Uterus (tissue), 2 donors: Measurements from ENCODE around the gene CD300H.

ENCODE experiments used
- CTCF ChIP-seq, 4 experiments: fragments of 200-600 bp in 2 of 4; fragments of 450-650 bp in 2 of 4; sonication (generic) in 2 of 4; IDR thresholded peaks; one replicate each; pipeline ENCODE4 v1.5.1; 2016 to 2019; ENCODE audit warnings: antibody characterized with exemption in 4 of 4, mild to moderate bottlenecking in 2 of 4, moderate library complexity in 1 of 4
- POLR2A ChIP-seq, 2 donors: fragments of 450-650 bp; IDR thresholded peaks; one replicate each; pipeline ENCODE4 v1.6.1; 2016; ENCODE audit warnings: antibody characterized with exemption in 2 of 2, mild to moderate bottlenecking in 1 of 2, moderate library complexity in 1 of 2

GRCh38 chr17:74558882-74559519, 8.3 kb downstream of the CD300H start:
- TF ChIP-seq CTCF (IDR thresholded peaks at IDR 0.05) (no peak), POLR2A (IDR thresholded peaks at IDR 0.05) (no peak)
